ENCODE measurements around the gene TAB2.

GRCh38 chr6:149305372-149305771 is 12.1 kb upstream of the TAB2 start:
- TF ChIP-seq CTCF (IDR thresholded peaks at IDR 0.05; ENCODE audit: low read depth, low read length, poor library complexity, severe bottlenecking) (no peak), EZH2phosphoT487 (IDR thresholded peaks at IDR 0.05; ENCODE audit: borderline replicate concordance, low read length) (no peak)

Data from DOHH2 (cell line).